ENCODE measurements around the gene PECR. TPM values are rescaled to one million over a fixed set of nuclear protein-coding genes. Genes with fewer than 3 reads are reported as not detected.

Gene PECR
- total and polyA plus RNA-seq, 2 of the 13 experiments (the other 11 are each of a cell fraction or from before 2014, with no cell fraction given): 151 to 153 TPM

- TF ChIP-seq PHF21A (CRISPR knock-in tag; IDR thresholded peaks at IDR 0.05) (peak; percentile 5; the same call in 1 of the 2 replicates), ZNF382 (CRISPR knock-in tag; IDR thresholded peaks at IDR 0.05; ENCODE audit: borderline replicate concordance) (no peak), GLMP (CRISPR knock-in tag; IDR thresholded peaks at IDR 0.05; ENCODE audit: borderline replicate concordance) (no peak), SIN3B (IDR thresholded peaks at IDR 0.05; ENCODE audit: low read length) (no peak), HNRNPK (IDR thresholded peaks at IDR 0.05; ENCODE audit: low read depth, low read length, poor library complexity, severe bottlenecking) (no peak), ZBTB37 (CRISPR knock-in tag; IDR thresholded peaks at IDR 0.05) (no peak), MTF2 (CRISPR knock-in tag; IDR thresholded peaks at IDR 0.05; ENCODE audit: borderline replicate concordance) (no peak), FOXP1 (IDR thresholded peaks at IDR 0.05) (no peak), FOXP1 (CRISPR knock-in tag; IDR thresholded peaks at IDR 0.05) (0 out of 2 replicates have a peak, but pooled peaks have one; percentile 31), ZNF616 (CRISPR knock-in tag; IDR thresholded peaks at IDR 0.05; ENCODE audit: low read depth) (no peak), PHF5A (CRISPR knock-in tag; IDR thresholded peaks at IDR 0.05; ENCODE audit: low read depth, unreplicated experiment) (peak; percentile 16), RORA (CRISPR knock-in tag; IDR thresholded peaks at IDR 0.05) (no peak), ZNF253 (CRISPR knock-in tag; IDR thresholded peaks at IDR 0.05; ENCODE audit: borderline replicate concordance) (no peak), SNAPC5 (CRISPR knock-in tag; IDR thresholded peaks at IDR 0.05; ENCODE audit: borderline replicate concordance) (no peak), SSRP1 (CRISPR knock-in tag; IDR thresholded peaks at IDR 0.05) (no peak), ERF (CRISPR knock-in tag; IDR thresholded peaks at IDR 0.05) (peak; percentile 28; the same call in 1 of the 2 replicates), ZNF598 (CRISPR knock-in tag; IDR thresholded peaks at IDR 0.05; ENCODE audit: borderline replicate concordance) (no peak), RERE (CRISPR knock-in tag; IDR thresholded peaks at IDR 0.05; ENCODE audit: low read depth) (no peak), UBTF (CRISPR knock-in tag; IDR thresholded peaks at IDR 0.05) (no peak), ZFP1 (CRISPR knock-in tag; IDR thresholded peaks at IDR 0.05) (0 out of 2 replicates have a peak, but pooled peaks have one; percentile 53)
Observed at GRCh38 chr2:216012133-216012829, 69.3 kb downstream of the PECR start (continued).
